OCI-LY7 (cell line): Measurements from ENCODE around the gene SLC9C1. TPM values are rescaled to one million over a fixed set of nuclear protein-coding genes. Genes with fewer than 3 reads are reported as not detected.

Experiments
- BruUV-seq: library from RNA; stranded (reverse); fragments of 400-500 nt; replicated peaks from 2 replicates; lab custom pipeline; 2021; lab: Mats Ljungman, UMichigan
- CTCF ChIA-PET: fragments of 300-600 bp; sonication (Branson Sonifier 250); formaldehyde crosslinking; loops from one replicate; lab custom pipeline; 2022; ENCODE audit warnings: antibody characterized with exemption; ENCODE audit not compliant: unreplicated experiment; lab: Charles Lee
- POLR2A ChIA-PET: fragments of 300-600 bp; sonication (Branson Sonifier 250); formaldehyde crosslinking; loops from one replicate; lab custom pipeline; 2022; ENCODE audit warnings: antibody characterized with exemption; lab: Charles Lee
- DNase-seq: peaks from one replicate; pipeline ENCODE4 v3.0.0-alpha.2; 2015; ENCODE audit warnings: low spot score
- H2AFZ ChIP-seq: fragments of 200-600 bp; sonication (generic), shearing (Covaris generic); 2 replicates; pipeline ENCODE4 v1.6.1; 2014; ENCODE audit warnings: mild to moderate bottlenecking, antibody characterized with exemption, low read length, moderate library complexity
- H3K27ac ChIP-seq: fragments of 200-600 bp; sonication (generic); 2 replicates; pipeline ENCODE4 v1.5.1; 2014; ENCODE audit warnings: mixed run types, low read depth, mild to moderate bottlenecking, moderate library complexity, low read length, inconsistent platforms; ENCODE audit not compliant: poor library complexity, severe bottlenecking
- H3K36me3 ChIP-seq: fragments of 200-600 bp; sonication (generic); 2 replicates; pipeline ENCODE4 v1.6.1; 2014; ENCODE audit warnings: mild to moderate bottlenecking, antibody characterized with exemption, low read length, moderate library complexity, mixed read lengths; ENCODE audit not compliant: insufficient read depth
- H3K4me1 ChIP-seq: fragments of 200-600 bp; sonication (generic); 2 replicates; pipeline ENCODE4 v1.5.1; 2014; ENCODE audit warnings: mild to moderate bottlenecking, low read length; ENCODE audit not compliant: insufficient read depth, poor library complexity, severe bottlenecking
- H3K4me2 ChIP-seq: fragments of 200-600 bp; sonication (generic); 2 replicates; pipeline ENCODE4 v1.6.1; 2014; ENCODE audit warnings: mild to moderate bottlenecking, low read length
- H3K4me3 ChIP-seq: fragments of 200-600 bp; sonication (generic); 2 replicates; pipeline ENCODE4 v1.5.1; 2014; ENCODE audit warnings: mild to moderate bottlenecking, low read depth, low read length; ENCODE audit not compliant: poor library complexity, severe bottlenecking
- H3K79me2 ChIP-seq: fragments of 200-600 bp; sonication (generic); 2 replicates; pipeline ENCODE4 v1.6.1; 2016; ENCODE audit warnings: low read depth, mild to moderate bottlenecking, low read length, moderate library complexity, mixed read lengths; ENCODE audit not compliant: insufficient read depth
- H3K9me2 ChIP-seq: fragments of 200-600 bp; sonication (generic); 2 replicates; pipeline ENCODE4 v1.6.1; 2016; ENCODE audit warnings: mild to moderate bottlenecking, low read length, mixed read lengths; ENCODE audit not compliant: insufficient read depth
- H3K9me3 ChIP-seq: fragments of 200-600 bp; sonication (generic); 2 replicates; pipeline ENCODE4 v1.6.1; 2014; ENCODE audit warnings: mild to moderate bottlenecking, mixed run types, low read length, mixed read lengths
- H4K20me1 ChIP-seq: fragments of 200-600 bp; sonication (generic); 2 replicates; pipeline ENCODE4 v1.6.1; 2014; ENCODE audit warnings: mild to moderate bottlenecking, antibody characterized with exemption, low read length, moderate library complexity, mixed read lengths; ENCODE audit not compliant: insufficient read depth
- CTCF ChIP-seq: fragments of 200-600 bp; sonication (generic); conservative IDR thresholded peaks from 2 replicates; pipeline ENCODE4 v1.5.1; 2014; ENCODE audit warnings: mild to moderate bottlenecking, antibody characterized with exemption, low read length, moderate library complexity, mixed read lengths
- EZH2phosphoT487 ChIP-seq: fragments of 200-600 bp; sonication (generic); IDR thresholded peaks from 2 replicates; pipeline ENCODE4 v1.6.1; 2018; ENCODE audit warnings: low read depth, borderline replicate concordance, mild to moderate bottlenecking, mixed run types, antibody characterized with exemption, low read length, moderate library complexity, mixed read lengths
- intact Hi-C: fragments of 100-400 bp; cut with micrococcal nuclease; formaldehyde crosslinking; loops from one replicate; pipeline ENCODE4 v1.10.0; 2022; ENCODE audit not compliant: unreplicated experiment
- total RNA-seq, 2 experiments: library from RNA; depleted of rRNA in 1 of 2; stranded (reverse); fragments of >200 nt in 1 of 2; shearing (Covaris generic) in 1 of 2; gene quantifications; 2 replicates each; pipeline ENCODE4 v1.2.3, GENCODE V29; 2014 to 2022

Gene SLC9C1
- total RNA-seq, 2 experiments from 2014 or later: not detected

DNA sequence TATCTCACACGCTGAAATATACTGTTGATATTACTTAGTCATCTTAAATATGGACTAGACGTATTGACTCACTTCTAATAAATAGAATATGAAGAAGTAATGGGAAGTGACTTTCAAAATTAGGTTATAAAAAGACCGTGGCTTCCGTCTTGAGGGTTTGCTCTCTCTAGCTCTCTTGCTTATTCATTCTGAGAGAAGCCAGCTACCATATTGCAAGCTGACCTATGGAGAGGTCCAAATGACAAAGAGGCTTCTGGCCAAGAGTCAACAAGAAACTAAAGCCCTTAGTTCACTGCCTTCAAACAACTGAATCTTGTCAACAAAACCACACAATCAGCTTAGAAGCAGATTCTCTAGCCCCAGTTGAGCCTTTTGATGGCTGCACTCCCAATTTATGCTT is 46.1 kb downstream of the SLC9C1 start:
- DNase-seq: no peak
- Histone ChIP-seq H3K79me2 (no peaks in the 10 kb centered on the region), H3K4me1 (peaks cover 27% of the 10 kb centered on the region), H3K27ac (no peak overlapping the region), H3K4me2 (peak overlapping the region; percentile 45; the same call in 1 of the 2 replicates), H3K36me3 (no peaks in the 10 kb centered on the region), H4K20me1 (no peaks in the 10 kb centered on the region), H2AFZ (peak overlapping the region; percentile 96; the same call in 1 of the 2 replicates), H3K4me3 (no peak overlapping the region), H3K9me2 (no peaks in the 10 kb centered on the region), H3K9me3 (no peaks in the 10 kb centered on the region)
- intact Hi-C loops: no loop called here
- CTCF ChIA-PET: no interaction called here
- BruUV-seq: no TSS peak
- TF ChIP-seq EZH2phosphoT487 (no peak), CTCF (no peak)
- POLR2A ChIA-PET: interaction anchor here (1.0 to 1.8 kb wide), 5 partner anchors 8 to 100 kb away, joined by 4 to 7 read pairs (median 5); no protein-coding TSS in a partner anchor

DNA sequence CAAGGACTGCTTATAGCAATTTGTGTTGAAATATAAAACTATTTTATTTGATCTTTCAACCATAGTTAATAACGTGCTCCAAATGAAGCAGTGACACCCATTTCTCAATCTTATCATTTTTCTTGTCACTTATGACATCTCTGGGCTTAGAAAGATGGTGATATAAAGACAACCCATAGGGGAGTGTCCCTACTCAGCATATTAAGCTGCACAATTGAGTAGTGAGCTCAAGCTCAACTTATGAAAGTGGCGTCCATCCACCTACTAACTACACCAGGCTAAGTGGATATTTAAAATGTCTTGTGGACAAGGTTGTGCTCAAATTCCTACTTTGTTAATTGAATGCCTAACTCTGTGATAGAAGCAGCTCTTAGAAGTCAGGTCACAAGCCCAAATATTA is 46.7 kb downstream of the SLC9C1 start:
- Histone ChIP-seq H3K27ac (peak overlapping the region; percentile 23), H4K20me1 (no peaks in the 10 kb centered on the region), H3K4me3 (no peak overlapping the region), H2AFZ (peak overlapping the region; percentile 96), H3K9me2 (no peaks in the 10 kb centered on the region), H3K4me1 (peaks cover 27% of the 10 kb centered on the region), H3K4me2 (peak overlapping the region; percentile 45), H3K36me3 (no peaks in the 10 kb centered on the region), H3K79me2 (no peaks in the 10 kb centered on the region), H3K9me3 (no peaks in the 10 kb centered on the region)
- BruUV-seq: no TSS peak
- intact Hi-C loops: no loop called here
- ChIA-PET CTCF (no interaction called here), POLR2A (interaction anchor here (0.6 to 1.8 kb wide), 11 partner anchors 7 to 396 kb away, joined by 3 to 7 read pairs (median 4); no protein-coding TSS in a partner anchor)
- peak; percentile 19 for DNase-seq
- TF ChIP-seq CTCF (no peak), EZH2phosphoT487 (no peak)

DNA sequence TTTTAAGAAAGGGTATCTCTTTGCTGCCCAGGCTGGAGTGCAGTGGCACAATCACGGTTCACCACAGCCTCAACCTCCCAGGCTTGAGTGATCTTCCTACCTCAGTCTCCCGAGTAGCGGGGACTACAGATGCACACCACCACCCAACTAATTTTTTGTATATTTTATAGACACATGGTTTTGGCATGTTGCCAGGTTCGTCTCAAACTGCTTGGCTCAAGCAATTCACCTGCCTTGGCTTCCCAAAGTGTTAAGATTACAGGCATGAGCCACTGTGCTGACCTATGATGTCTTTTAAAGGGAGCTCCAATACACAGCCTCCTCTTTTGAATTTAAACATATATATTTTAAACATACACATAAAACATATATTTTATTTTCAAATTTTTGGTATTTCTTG is 60.9 kb downstream of the SLC9C1 start:
- Histone ChIP-seq H3K4me3 (no peak overlapping the region), H3K9me2 (no peaks in the 10 kb centered on the region), H3K27ac (no peak overlapping the region), H4K20me1 (no peaks in the 10 kb centered on the region), H3K9me3 (no peaks in the 10 kb centered on the region), H3K36me3 (no peaks in the 10 kb centered on the region), H3K4me1 (no peaks in the 10 kb centered on the region), H3K79me2 (no peaks in the 10 kb centered on the region), H2AFZ (no peak overlapping the region), H3K4me2 (no peak overlapping the region)
- BruUV-seq: no TSS peak
- ChIA-PET CTCF (no interaction called here), POLR2A (interaction anchor here (0.8 to 1.4 kb wide), 2 partner anchors 8 to 40 kb away, joined by 4 read pairs; no protein-coding TSS in a partner anchor)
- intact Hi-C loops: no loop called here
- no peak for DNase-seq
- no peak for TF ChIP-seq EZH2phosphoT487
- TF ChIP-seq CTCF: no peak
